Fibroblast of pulmonary artery (primary cell): ENCODE measurements around the gene RAB21.
A peak's percentile ranks its signal among the peaks of the same experiment; 100 is the strongest.

Experiments
- DNase-seq: peaks from one replicate; pipeline ENCODE4 v3.0.0-alpha.2; 2010; ENCODE audit warnings: low read depth
- H3K4me3 ChIP-seq: replicated peaks from 2 replicates; pipeline ENCODE4 v1.5.1; 2011; ENCODE audit warnings: low read depth, mild to moderate bottlenecking, control low read depth, low read length, moderate library complexity
- CTCF ChIP-seq: IDR thresholded peaks from 2 replicates; pipeline ENCODE4 v1.5.1; 2011; ENCODE audit warnings: mild to moderate bottlenecking, control low read depth, low read length, inconsistent platforms; ENCODE audit errors: missing control alignments

The RAB21 gene

DNA sequence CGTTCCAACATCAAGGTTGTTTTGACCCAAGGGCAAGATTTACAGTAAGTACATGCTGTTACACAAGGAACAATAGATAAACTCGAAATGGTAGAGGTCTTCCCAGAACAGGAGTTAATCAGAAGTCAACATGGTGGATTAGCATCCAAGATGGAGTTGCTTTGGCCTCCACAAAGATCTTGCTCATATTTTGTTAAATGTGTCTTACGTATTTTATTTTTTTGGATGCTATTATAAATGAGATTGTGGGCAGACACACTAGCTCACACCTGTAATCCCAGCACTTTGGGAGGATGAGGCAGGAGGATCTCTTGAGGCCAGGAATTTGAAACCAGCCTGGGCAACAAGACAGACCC is 22.3 kb upstream of the RAB21 start:
- no peak for TF ChIP-seq CTCF
- DNase-seq, result no peak
- no peak overlapping the region for H3K4me3 ChIP-seq

GRCh38 chr12:71737197-71737596 is 17.5 kb upstream of the RAB21 start:
- H3K4me3 ChIP-seq, result no peak overlapping the region
- DNase-seq, result no peak
- no peak for TF ChIP-seq CTCF

- TF ChIP-seq CTCF, result no peak
Measured at GRCh38 chr12:71742998-71743397, 11.7 kb upstream of the RAB21 start.

GRCh38 chr12:71744522-71745300 is 10.0 kb upstream of the RAB21 start:
- DNase-seq, result no peak
- no peak for TF ChIP-seq CTCF
- no peak overlapping the region for H3K4me3 ChIP-seq

More at GRCh38 chr12:71742998-71743397, 11.7 kb upstream of the RAB21 start:
- no peak for DNase-seq
- H3K4me3 ChIP-seq, result no peak overlapping the region

- no peak overlapping the region for H3K4me3 ChIP-seq
- TF ChIP-seq CTCF, result peak; percentile 72
- peak; percentile 80 for DNase-seq
Measured at GRCh38 chr12:71746974-71747611, 7.6 kb upstream of the RAB21 start.

DNA sequence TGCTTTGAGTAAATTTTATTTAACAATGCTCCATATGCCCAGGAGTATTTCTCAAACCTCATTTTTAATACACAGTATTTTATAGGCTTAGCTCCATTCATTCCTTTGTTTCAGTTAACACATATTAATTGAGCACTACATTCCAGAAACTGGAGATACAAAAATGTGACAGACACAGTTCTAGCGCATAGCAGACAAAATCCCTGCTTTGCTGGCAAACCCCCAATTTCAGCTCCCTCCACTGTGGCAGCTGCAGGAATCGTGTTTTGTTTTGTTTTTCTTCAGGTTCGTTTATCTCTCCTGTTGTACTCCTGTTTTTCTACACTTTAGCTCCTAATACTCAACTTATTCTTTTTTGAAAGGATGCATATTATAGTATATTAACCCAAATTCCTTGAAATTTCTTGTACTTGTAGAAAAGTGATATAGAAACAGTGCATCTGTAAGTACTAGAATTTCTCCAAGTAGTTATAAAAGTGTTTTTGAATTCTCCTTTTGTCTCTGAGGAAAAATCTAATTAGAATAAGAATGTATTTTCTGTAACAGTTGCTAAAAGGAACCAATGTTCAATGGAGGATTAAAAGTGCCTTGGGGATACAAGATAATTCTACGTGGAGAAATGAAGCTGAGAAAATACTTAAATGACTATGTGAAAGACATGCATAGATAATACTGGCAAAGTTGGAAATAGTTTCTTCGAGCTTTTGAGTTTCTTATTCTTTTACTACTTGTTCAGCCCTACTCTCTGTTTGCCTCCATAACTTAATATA is 6.4 kb upstream of the RAB21 start:
- TF ChIP-seq CTCF, result no peak
- H3K4me3 ChIP-seq, result no peak overlapping the region
- DNase-seq, result no peak
